Measurements from ENCODE around the gene CPVL.

The CPVL gene

GRCh38 chr7:29046978-29047377 lies 99.4 kb downstream of the CPVL start:
- Histone ChIP-seq H3K9me3 (ENCODE audit: control insufficient read depth, low read length) (no peaks in the 10 kb centered on the region), H3K9ac (ENCODE audit: low read length) (no peak overlapping the region), H3K4me1 (ENCODE audit: control insufficient read depth, insufficient read depth, low read length) (peaks cover 19% of the 10 kb centered on the region), H3K4me3 (ENCODE audit: low read length) (no peak overlapping the region), H3K27me3 (ENCODE audit: control insufficient read depth, insufficient read depth, low read length) (no peaks in the 10 kb centered on the region), H3K36me3 (ENCODE audit: control insufficient read depth, insufficient read depth, low read length) (no peaks in the 10 kb centered on the region)

- no peaks in the 10 kb centered on the region for H3K27me3 ChIP-seq (ENCODE audit: control insufficient read depth, insufficient read depth, low read length)
- H3K36me3 ChIP-seq (ENCODE audit: control insufficient read depth, insufficient read depth, low read length): no peaks in the 10 kb centered on the region
- no peak overlapping the region for H3K9ac ChIP-seq (ENCODE audit: low read length)
- H3K4me1 ChIP-seq (ENCODE audit: control insufficient read depth, insufficient read depth, low read length): peaks cover 19% of the 10 kb centered on the region
- H3K9me3 ChIP-seq (ENCODE audit: control insufficient read depth, low read length): no peaks in the 10 kb centered on the region
- no peak overlapping the region for H3K4me3 ChIP-seq (ENCODE audit: low read length)
Measured at GRCh38 chr7:29045258-29046086, 100.9 kb downstream of the CPVL start.

GRCh38 chr7:29044554-29044953 lies 101.8 kb downstream of the CPVL start:
- Histone ChIP-seq H3K9me3 (ENCODE audit: control insufficient read depth, low read length) (no peaks in the 10 kb centered on the region), H3K36me3 (ENCODE audit: control insufficient read depth, insufficient read depth, low read length) (no peaks in the 10 kb centered on the region), H3K9ac (ENCODE audit: low read length) (no peak overlapping the region)

GRCh38 chr7:29043576-29043975 lies 102.8 kb downstream of the CPVL start:
- H3K27me3 ChIP-seq (ENCODE audit: control insufficient read depth, insufficient read depth, low read length): no peaks in the 10 kb centered on the region
- no peak overlapping the region for H3K4me3 ChIP-seq (ENCODE audit: low read length)
- H3K9me3 ChIP-seq (ENCODE audit: control insufficient read depth, low read length): no peaks in the 10 kb centered on the region
- peaks cover 19% of the 10 kb centered on the region for H3K4me1 ChIP-seq (ENCODE audit: control insufficient read depth, insufficient read depth, low read length)
- H3K36me3 ChIP-seq (ENCODE audit: control insufficient read depth, insufficient read depth, low read length): no peaks in the 10 kb centered on the region
- no peak overlapping the region for H3K9ac ChIP-seq (ENCODE audit: low read length)

More at GRCh38 chr7:29044554-29044953, 101.8 kb downstream of the CPVL start:
- Histone ChIP-seq H3K4me3 (ENCODE audit: low read length) (no peak overlapping the region), H3K27me3 (ENCODE audit: control insufficient read depth, insufficient read depth, low read length) (no peaks in the 10 kb centered on the region), H3K4me1 (ENCODE audit: control insufficient read depth, insufficient read depth, low read length) (peaks cover 19% of the 10 kb centered on the region)

- Histone ChIP-seq H3K9me3 (ENCODE audit: control insufficient read depth, low read length) (no peaks in the 10 kb centered on the region), H3K36me3 (ENCODE audit: control insufficient read depth, insufficient read depth, low read length) (no peaks in the 10 kb centered on the region), H3K9ac (ENCODE audit: low read length) (no peak overlapping the region)
Measured at GRCh38 chr7:29042824-29043231, 103.5 kb downstream of the CPVL start.

GRCh38 chr7:29041991-29042390 lies 104.3 kb downstream of the CPVL start:
- H3K4me1 ChIP-seq (ENCODE audit: control insufficient read depth, insufficient read depth, low read length): peaks cover 19% of the 10 kb centered on the region
- no peak overlapping the region for H3K4me3 ChIP-seq (ENCODE audit: low read length)
- no peak overlapping the region for H3K9ac ChIP-seq (ENCODE audit: low read length)
- no peaks in the 10 kb centered on the region for H3K27me3 ChIP-seq (ENCODE audit: control insufficient read depth, insufficient read depth, low read length)
- H3K9me3 ChIP-seq (ENCODE audit: control insufficient read depth, low read length): no peaks in the 10 kb centered on the region
- no peaks in the 10 kb centered on the region for H3K36me3 ChIP-seq (ENCODE audit: control insufficient read depth, insufficient read depth, low read length)

More at GRCh38 chr7:29042824-29043231, 103.5 kb downstream of the CPVL start:
- no peak overlapping the region for H3K4me3 ChIP-seq (ENCODE audit: low read length)
- peaks cover 19% of the 10 kb centered on the region for H3K4me1 ChIP-seq (ENCODE audit: control insufficient read depth, insufficient read depth, low read length)
- H3K27me3 ChIP-seq (ENCODE audit: control insufficient read depth, insufficient read depth, low read length): no peaks in the 10 kb centered on the region

GRCh38 chr7:29040579-29040925 lies 105.8 kb downstream of the CPVL start:
- no peak overlapping the region for H3K9ac ChIP-seq (ENCODE audit: low read length)
- no peaks in the 10 kb centered on the region for H3K27me3 ChIP-seq (ENCODE audit: control insufficient read depth, insufficient read depth, low read length)
- no peak overlapping the region for H3K4me3 ChIP-seq (ENCODE audit: low read length)
- H3K4me1 ChIP-seq (ENCODE audit: control insufficient read depth, insufficient read depth, low read length): peaks cover 19% of the 10 kb centered on the region
- no peaks in the 10 kb centered on the region for H3K36me3 ChIP-seq (ENCODE audit: control insufficient read depth, insufficient read depth, low read length)
- no peaks in the 10 kb centered on the region for H3K9me3 ChIP-seq (ENCODE audit: control insufficient read depth, low read length)

GRCh38 chr7:29039821-29040578 lies 106.3 kb downstream of the CPVL start:
- H3K36me3 ChIP-seq (ENCODE audit: control insufficient read depth, insufficient read depth, low read length): no peaks in the 10 kb centered on the region
- H3K9me3 ChIP-seq (ENCODE audit: control insufficient read depth, low read length): no peaks in the 10 kb centered on the region
- H3K4me1 ChIP-seq (ENCODE audit: control insufficient read depth, insufficient read depth, low read length): peaks cover 18% of the 10 kb centered on the region
- H3K4me3 ChIP-seq (ENCODE audit: low read length): no peak overlapping the region
- no peak overlapping the region for H3K9ac ChIP-seq (ENCODE audit: low read length)
- H3K27me3 ChIP-seq (ENCODE audit: control insufficient read depth, insufficient read depth, low read length): no peaks in the 10 kb centered on the region

GRCh38 chr7:29038463-29038862 lies 107.9 kb downstream of the CPVL start:
- peaks cover 5% of the 10 kb centered on the region for H3K4me1 ChIP-seq (ENCODE audit: control insufficient read depth, insufficient read depth, low read length)
- H3K9ac ChIP-seq (ENCODE audit: low read length): no peak overlapping the region
- H3K36me3 ChIP-seq (ENCODE audit: control insufficient read depth, insufficient read depth, low read length): no peaks in the 10 kb centered on the region
- H3K9me3 ChIP-seq (ENCODE audit: control insufficient read depth, low read length): no peaks in the 10 kb centered on the region
- H3K4me3 ChIP-seq (ENCODE audit: low read length): no peak overlapping the region
- no peaks in the 10 kb centered on the region for H3K27me3 ChIP-seq (ENCODE audit: control insufficient read depth, insufficient read depth, low read length)

- Histone ChIP-seq H3K4me1 (ENCODE audit: control insufficient read depth, insufficient read depth, low read length) (no peaks in the 10 kb centered on the region), H3K9me3 (ENCODE audit: control insufficient read depth, low read length) (no peaks in the 10 kb centered on the region), H3K27me3 (ENCODE audit: control insufficient read depth, insufficient read depth, low read length) (no peaks in the 10 kb centered on the region), H3K4me3 (ENCODE audit: low read length) (no peak overlapping the region), H3K36me3 (ENCODE audit: control insufficient read depth, insufficient read depth, low read length) (no peaks in the 10 kb centered on the region), H3K9ac (ENCODE audit: low read length) (no peak overlapping the region)
Measured at GRCh38 chr7:29035044-29035740, 111.1 kb downstream of the CPVL start.

GRCh38 chr7:29033584-29033983 lies 112.8 kb downstream of the CPVL start:
- Histone ChIP-seq H3K27me3 (ENCODE audit: control insufficient read depth, insufficient read depth, low read length) (no peaks in the 10 kb centered on the region), H3K36me3 (ENCODE audit: control insufficient read depth, insufficient read depth, low read length) (no peaks in the 10 kb centered on the region), H3K9me3 (ENCODE audit: control insufficient read depth, low read length) (no peaks in the 10 kb centered on the region), H3K9ac (ENCODE audit: low read length) (no peak overlapping the region), H3K4me1 (ENCODE audit: control insufficient read depth, insufficient read depth, low read length) (no peaks in the 10 kb centered on the region), H3K4me3 (ENCODE audit: low read length) (no peak overlapping the region)

GRCh38 chr7:29032146-29032545 lies 114.2 kb downstream of the CPVL start:
- no peaks in the 10 kb centered on the region for H3K9me3 ChIP-seq (ENCODE audit: control insufficient read depth, low read length)
- no peak overlapping the region for H3K4me3 ChIP-seq (ENCODE audit: low read length)
- H3K27me3 ChIP-seq (ENCODE audit: control insufficient read depth, insufficient read depth, low read length): no peaks in the 10 kb centered on the region
- H3K36me3 ChIP-seq (ENCODE audit: control insufficient read depth, insufficient read depth, low read length): no peaks in the 10 kb centered on the region
- no peak overlapping the region for H3K9ac ChIP-seq (ENCODE audit: low read length)
- no peaks in the 10 kb centered on the region for H3K4me1 ChIP-seq (ENCODE audit: control insufficient read depth, insufficient read depth, low read length)

All from mucosa of stomach (tissue), 1 donor.